ENCODE results near the gene FZD7. TPM values are rescaled to one million over a fixed set of nuclear protein-coding genes. Genes with fewer than 3 reads are reported as not detected.
A peak's percentile ranks its signal among the peaks of the same experiment; 100 is the strongest.

FZD7 gene
- total RNA-seq, 1 donor from 2014 or later, result 79.4 TPM

GRCh38 chr2:202002381-202002780, 31.3 kb upstream of the FZD7 start:
- no peak overlapping the region for H2AFZ ChIP-seq (replicated peaks)
- H3K4me2 ChIP-seq, result no peak overlapping the region
- no peak overlapping the region for H3K27ac ChIP-seq
- H4K20me1 ChIP-seq (ENCODE audit: low read depth), result no peaks in the 10 kb centered on the region
- no peak overlapping the region for H3K4me3 ChIP-seq
- no peaks in the 10 kb centered on the region for H3K79me2 ChIP-seq (ENCODE audit: low read depth)
- Mint-ChIP-seq H3K27me3 (ENCODE audit: insufficient read depth, low read depth) (peaks cover 4% of the 10 kb centered on the region), H3K27ac (no peak overlapping the region), H3K36me3 (no peaks in the 10 kb centered on the region), H3K4me1 (peaks cover 21% of the 10 kb centered on the region), H3K4me3 (no peak overlapping the region), H3K9me3 (no peaks in the 10 kb centered on the region)
- DNase-seq (ENCODE audit: low spot score), result no peak
- no peaks in the 10 kb centered on the region for H3K36me3 ChIP-seq
- H3K4me1 ChIP-seq, result peaks cover 17% of the 10 kb centered on the region
- peaks cover 17% of the 10 kb centered on the region for H3F3A ChIP-seq (ENCODE audit: low read depth)
- H3K27me3 ChIP-seq, result no peaks in the 10 kb centered on the region
- no peaks in the 10 kb centered on the region for H3K9me3 ChIP-seq (ENCODE audit: low read depth)
- TF ChIP-seq, protein P1, sequence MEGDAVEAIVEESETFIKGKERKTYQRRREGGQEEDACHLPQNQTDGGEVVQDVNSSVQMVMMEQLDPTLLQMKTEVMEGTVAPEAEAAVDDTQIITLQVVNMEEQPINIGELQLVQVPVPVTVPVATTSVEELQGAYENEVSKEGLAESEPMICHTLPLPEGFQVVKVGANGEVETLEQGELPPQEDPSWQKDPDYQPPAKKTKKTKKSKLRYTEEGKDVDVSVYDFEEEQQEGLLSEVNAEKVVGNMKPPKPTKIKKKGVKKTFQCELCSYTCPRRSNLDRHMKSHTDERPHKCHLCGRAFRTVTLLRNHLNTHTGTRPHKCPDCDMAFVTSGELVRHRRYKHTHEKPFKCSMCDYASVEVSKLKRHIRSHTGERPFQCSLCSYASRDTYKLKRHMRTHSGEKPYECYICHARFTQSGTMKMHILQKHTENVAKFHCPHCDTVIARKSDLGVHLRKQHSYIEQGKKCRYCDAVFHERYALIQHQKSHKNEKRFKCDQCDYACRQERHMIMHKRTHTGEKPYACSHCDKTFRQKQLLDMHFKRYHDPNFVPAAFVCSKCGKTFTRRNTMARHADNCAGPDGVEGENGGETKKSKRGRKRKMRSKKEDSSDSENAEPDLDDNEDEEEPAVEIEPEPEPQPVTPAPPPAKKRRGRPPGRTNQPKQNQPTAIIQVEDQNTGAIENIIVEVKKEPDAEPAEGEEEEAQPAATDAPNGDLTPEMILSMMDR (IDR thresholded peaks at IDR 0.05), result no peak
- TF ChIP-seq EZH2 (IDR thresholded peaks at IDR 0.05), result no peak
- no peak for TF ChIP-seq EZH2phosphoT487 (IDR thresholded peaks at IDR 0.05)
- H3K9ac ChIP-seq, result no peak overlapping the region

DNA sequence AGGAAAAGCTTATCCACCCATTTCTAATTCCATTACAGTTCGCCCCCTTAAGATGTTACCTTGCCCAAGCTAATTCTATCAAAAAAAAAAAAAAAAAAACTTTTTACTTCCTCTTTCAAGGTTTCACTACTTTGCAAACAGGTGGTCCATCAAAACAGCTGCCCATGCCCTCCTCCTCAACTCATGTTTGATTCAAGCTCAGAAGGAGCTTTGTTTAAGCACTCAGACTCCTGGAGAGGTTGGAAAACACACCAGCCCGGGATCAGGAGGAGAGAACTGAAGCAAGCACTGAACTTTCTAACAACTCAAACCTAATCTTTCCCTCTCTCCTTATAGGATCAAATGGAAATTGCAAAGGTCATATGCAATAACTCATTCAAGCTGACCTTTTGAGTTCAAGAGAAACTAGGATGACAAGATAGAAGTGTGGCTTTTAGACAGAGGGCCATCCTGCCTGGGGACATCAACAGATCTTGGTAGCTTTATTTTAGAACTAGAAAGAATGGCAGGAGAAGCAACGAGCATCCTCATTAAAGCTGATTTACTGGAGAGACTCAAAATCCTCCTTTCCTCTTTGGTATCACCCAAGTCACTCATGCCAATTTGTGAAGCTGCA, 28.3 kb upstream of the FZD7 start:
- no peaks in the 10 kb centered on the region for H3K9me3 Mint-ChIP-seq
- peaks cover 2% of the 10 kb centered on the region for H3K27me3 Mint-ChIP-seq (ENCODE audit: insufficient read depth, low read depth)
- H3K27ac ChIP-seq, result no peak overlapping the region
- H4K20me1 ChIP-seq (ENCODE audit: low read depth), result no peaks in the 10 kb centered on the region
- H3K27me3 ChIP-seq, result no peaks in the 10 kb centered on the region
- peaks cover 11% of the 10 kb centered on the region for H3F3A ChIP-seq (ENCODE audit: low read depth)
- H3K4me2 ChIP-seq, result peak overlapping the region; percentile 54
- H3K36me3 Mint-ChIP-seq, result peaks cover 3% of the 10 kb centered on the region
- H3K4me1 ChIP-seq, result peaks cover 17% of the 10 kb centered on the region
- no peaks in the 10 kb centered on the region for H3K79me2 ChIP-seq (ENCODE audit: low read depth)
- H3K9ac ChIP-seq, result no peak overlapping the region
- H3K4me1 Mint-ChIP-seq, result peaks cover 45% of the 10 kb centered on the region
- H3K9me3 ChIP-seq (ENCODE audit: low read depth), result no peaks in the 10 kb centered on the region
- peak overlapping the region; percentile 47 for H2AFZ ChIP-seq (replicated peaks)
- TF ChIP-seq, protein P1 (IDR thresholded peaks at IDR 0.05), result no peak
- TF ChIP-seq EZH2phosphoT487 (IDR thresholded peaks at IDR 0.05) (no peak), EZH2 (IDR thresholded peaks at IDR 0.05) (no peak)
- no peak overlapping the region for H3K4me3 ChIP-seq
- peak overlapping the region; percentile 25 for H3K4me3 Mint-ChIP-seq
- H3K27ac Mint-ChIP-seq, result no peak overlapping the region
- no peaks in the 10 kb centered on the region for H3K36me3 ChIP-seq
- DNase-seq (ENCODE audit: low spot score), result no peak

DNA sequence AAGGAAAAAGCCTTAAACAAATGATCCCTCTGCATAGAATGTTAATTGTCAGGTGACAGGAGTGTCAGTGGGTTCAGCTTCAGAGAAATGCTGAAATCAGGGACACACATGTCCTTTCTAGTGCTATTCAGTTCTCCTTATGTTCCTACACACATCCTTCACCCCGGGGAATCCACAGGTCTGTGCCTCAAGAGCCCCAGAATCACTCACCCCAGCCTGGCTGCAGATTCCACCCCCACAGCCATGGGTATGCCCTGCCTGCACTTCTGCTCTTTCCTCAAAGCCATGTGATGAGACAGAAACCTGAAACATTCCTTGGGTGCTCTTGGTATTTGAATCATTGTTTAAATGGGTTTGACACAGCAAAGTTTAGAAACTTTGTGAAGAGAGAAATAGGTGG, 27.4 kb upstream of the FZD7 start:
- no peaks in the 10 kb centered on the region for H3K27me3 ChIP-seq
- Mint-ChIP-seq H3K36me3 (peaks cover 3% of the 10 kb centered on the region), H3K27ac (no peak overlapping the region), H3K4me1 (peaks cover 45% of the 10 kb centered on the region), H3K4me3 (no peak overlapping the region), H3K9me3 (no peaks in the 10 kb centered on the region), H3K27me3 (ENCODE audit: insufficient read depth, low read depth) (peaks cover 2% of the 10 kb centered on the region)
- peak overlapping the region; percentile 12 for H3K4me2 ChIP-seq
- no peak overlapping the region for H3K9ac ChIP-seq
- H3K4me1 ChIP-seq, result peaks cover 17% of the 10 kb centered on the region
- H3K79me2 ChIP-seq (ENCODE audit: low read depth), result no peaks in the 10 kb centered on the region
- no peak overlapping the region for H3K27ac ChIP-seq
- H4K20me1 ChIP-seq (ENCODE audit: low read depth), result no peaks in the 10 kb centered on the region
- TF ChIP-seq EZH2phosphoT487 (IDR thresholded peaks at IDR 0.05) (no peak), EZH2 (IDR thresholded peaks at IDR 0.05) (no peak)
- TF ChIP-seq, protein P1 (IDR thresholded peaks at IDR 0.05), result no peak
- H2AFZ ChIP-seq (replicated peaks), result no peak overlapping the region
- no peak overlapping the region for H3K4me3 ChIP-seq
- no peaks in the 10 kb centered on the region for H3K9me3 ChIP-seq (ENCODE audit: low read depth)
- DNase-seq (ENCODE audit: low spot score), result no peak
- peaks cover 10% of the 10 kb centered on the region for H3F3A ChIP-seq (ENCODE audit: low read depth)
- H3K36me3 ChIP-seq, result no peaks in the 10 kb centered on the region

Measured in neural progenitor cell (in vitro differentiated cells).